Hepatocyte (in vitro differentiated cells): ENCODE data around the gene MAST4.

Source experiments
- CTCF ChIP-seq: fragments of 200-600 bp; sonication (generic); IDR thresholded peaks from 2 replicates; pipeline ENCODE4 v1.5.1; 2016; ENCODE audit warnings: antibody characterized with exemption, mild to moderate bottlenecking; ENCODE audit not compliant: poor library complexity
- EZH2 ChIP-seq: fragments of 200-600 bp; sonication (generic); IDR thresholded peaks from 2 replicates; pipeline ENCODE4 v1.6.1; 2016; ENCODE audit warnings: antibody characterized with exemption, mild to moderate bottlenecking, borderline replicate concordance
- EZH2phosphoT487 ChIP-seq: fragments of 200-600 bp; sonication (generic); IDR thresholded peaks from one replicate; pipeline ENCODE4 v1.6.1; 2018; ENCODE audit warnings: antibody characterized with exemption, mild to moderate bottlenecking, low read depth, moderate library complexity; ENCODE audit not compliant: unreplicated experiment, severe bottlenecking

GRCh38 chr5:67203701-67204074, 607.5 kb downstream of the MAST4 start:
- TF ChIP-seq CTCF: no peak
- no peak for TF ChIP-seq EZH2
- no peak for TF ChIP-seq EZH2phosphoT487
